Chondrocyte (in vitro differentiated cells): Measurements from ENCODE around the gene MTHFD1L. TPM values are rescaled to one million over a fixed set of nuclear protein-coding genes. Genes with fewer than 3 reads are reported as not detected.
"Not testable (repeated sequence)": the region's sequence is repeated elsewhere in the genome, so short reads cannot be mapped to it uniquely, and the experiment has no call there.

Experiments used
- DNase-seq: peaks from one replicate; pipeline ENCODE4 v3.0.0; 2021; ENCODE audit warnings: mixed read lengths, low spot score
- H3K27ac Mint-ChIP-seq: one replicate; pipeline ENCODE4 v1.8.0; 2021; ENCODE audit warnings: mild to moderate bottlenecking, moderate library complexity, mixed read lengths; ENCODE audit not compliant: unreplicated experiment
- H3K27me3 Mint-ChIP-seq: 2 replicates; pipeline ENCODE4 v1.8.0; 2021; ENCODE audit warnings: low read depth, mixed read lengths
- H3K36me3 Mint-ChIP-seq: 2 replicates; pipeline ENCODE4 v1.8.0; 2021; ENCODE audit warnings: low read depth, mixed read lengths
- H3K4me1 Mint-ChIP-seq: 2 replicates; pipeline ENCODE4 v1.8.0; 2021; ENCODE audit warnings: low read depth, mild to moderate bottlenecking, mixed read lengths
- H3K4me3 Mint-ChIP-seq: one replicate; pipeline ENCODE4 v1.8.0; 2021; ENCODE audit warnings: mild to moderate bottlenecking, moderate library complexity, mixed read lengths; ENCODE audit not compliant: unreplicated experiment
- H3K9me3 Mint-ChIP-seq: 2 replicates; pipeline ENCODE4 v1.8.0; 2021; ENCODE audit warnings: low read depth, mixed read lengths
- total RNA-seq: library from RNA; stranded (reverse); gene quantifications from 3 replicates; pipeline ENCODE4 v1.2.1, GENCODE V29; 2021
- TF ChIP-seq, protein P1 (sequence below): fragments of 200-600 bp; sonication (generic); IDR thresholded peaks from 2 replicates; pipeline ENCODE4 v1.5.0; 2021; ENCODE audit warnings: antibody characterized with exemption, mild to moderate bottlenecking, moderate library complexity

Gene MTHFD1L
- total RNA-seq, 1 donor from 2014 or later, result 93.7 TPM

DNA sequence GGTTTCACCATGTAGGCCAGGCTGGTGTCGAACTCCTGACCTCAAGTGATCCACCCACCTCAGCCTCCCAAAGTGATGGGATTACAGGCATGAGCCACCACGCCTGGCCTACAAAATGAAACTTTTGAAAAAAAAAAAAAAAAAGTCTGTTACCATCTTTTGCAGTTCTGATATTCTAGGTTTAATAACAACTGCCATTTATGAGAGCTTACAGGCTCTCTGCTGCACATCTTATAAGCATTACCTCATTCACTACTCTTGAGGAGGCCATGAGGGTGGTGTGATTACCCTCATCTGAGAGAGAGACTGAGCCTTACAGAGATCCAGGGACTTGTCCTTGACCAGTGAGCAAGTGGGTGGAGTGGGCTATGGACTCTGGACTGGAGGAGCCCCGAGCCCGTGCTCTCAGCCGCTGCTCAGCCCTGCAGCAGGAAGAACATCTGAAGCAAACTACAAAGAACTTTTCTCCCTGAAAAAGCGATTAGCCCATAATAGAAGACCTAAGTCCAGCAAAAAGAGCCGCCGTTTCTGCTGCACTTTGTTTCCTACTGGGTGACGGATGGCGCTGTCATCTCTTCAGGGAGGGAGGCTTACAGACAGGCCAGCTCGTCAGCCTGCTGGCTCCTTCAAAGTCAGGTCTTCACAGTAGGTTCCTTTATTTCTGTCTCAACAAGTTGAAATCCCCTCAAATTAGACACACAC is 254.5 kb downstream of the MTHFD1L start:
- no peak overlapping the region for H3K27ac Mint-ChIP-seq
- H3K27me3 Mint-ChIP-seq, result no peaks in the 10 kb centered on the region
- TF ChIP-seq, protein P1, sequence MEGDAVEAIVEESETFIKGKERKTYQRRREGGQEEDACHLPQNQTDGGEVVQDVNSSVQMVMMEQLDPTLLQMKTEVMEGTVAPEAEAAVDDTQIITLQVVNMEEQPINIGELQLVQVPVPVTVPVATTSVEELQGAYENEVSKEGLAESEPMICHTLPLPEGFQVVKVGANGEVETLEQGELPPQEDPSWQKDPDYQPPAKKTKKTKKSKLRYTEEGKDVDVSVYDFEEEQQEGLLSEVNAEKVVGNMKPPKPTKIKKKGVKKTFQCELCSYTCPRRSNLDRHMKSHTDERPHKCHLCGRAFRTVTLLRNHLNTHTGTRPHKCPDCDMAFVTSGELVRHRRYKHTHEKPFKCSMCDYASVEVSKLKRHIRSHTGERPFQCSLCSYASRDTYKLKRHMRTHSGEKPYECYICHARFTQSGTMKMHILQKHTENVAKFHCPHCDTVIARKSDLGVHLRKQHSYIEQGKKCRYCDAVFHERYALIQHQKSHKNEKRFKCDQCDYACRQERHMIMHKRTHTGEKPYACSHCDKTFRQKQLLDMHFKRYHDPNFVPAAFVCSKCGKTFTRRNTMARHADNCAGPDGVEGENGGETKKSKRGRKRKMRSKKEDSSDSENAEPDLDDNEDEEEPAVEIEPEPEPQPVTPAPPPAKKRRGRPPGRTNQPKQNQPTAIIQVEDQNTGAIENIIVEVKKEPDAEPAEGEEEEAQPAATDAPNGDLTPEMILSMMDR, result no peak
- no peak for DNase-seq
- H3K4me1 Mint-ChIP-seq, result no peaks in the 10 kb centered on the region
- H3K36me3 Mint-ChIP-seq, result no peaks in the 10 kb centered on the region
- H3K9me3 Mint-ChIP-seq, result no peaks in the 10 kb centered on the region
- no peak overlapping the region for H3K4me3 Mint-ChIP-seq

DNA sequence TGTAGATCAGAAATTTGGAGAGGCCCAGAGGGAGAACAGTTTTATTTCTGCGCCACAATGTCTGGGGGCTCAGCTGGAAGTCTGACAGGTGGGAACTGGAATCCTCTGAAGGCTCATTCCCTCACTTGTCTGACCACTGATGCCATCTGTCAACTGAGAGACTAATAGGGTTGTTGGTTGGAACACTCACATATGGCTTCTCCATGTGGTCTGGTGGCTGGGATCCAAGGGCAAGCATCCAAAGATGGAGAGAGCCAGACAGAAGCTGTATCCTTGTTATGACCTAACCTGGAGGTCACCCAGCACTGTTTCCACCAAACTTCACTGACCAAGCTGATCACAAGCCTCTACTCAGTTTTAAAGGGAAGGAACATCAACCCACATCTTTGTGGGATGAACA is 256.4 kb downstream of the MTHFD1L start:
- TF ChIP-seq, protein P1, result no peak
- no peak for DNase-seq

DNA sequence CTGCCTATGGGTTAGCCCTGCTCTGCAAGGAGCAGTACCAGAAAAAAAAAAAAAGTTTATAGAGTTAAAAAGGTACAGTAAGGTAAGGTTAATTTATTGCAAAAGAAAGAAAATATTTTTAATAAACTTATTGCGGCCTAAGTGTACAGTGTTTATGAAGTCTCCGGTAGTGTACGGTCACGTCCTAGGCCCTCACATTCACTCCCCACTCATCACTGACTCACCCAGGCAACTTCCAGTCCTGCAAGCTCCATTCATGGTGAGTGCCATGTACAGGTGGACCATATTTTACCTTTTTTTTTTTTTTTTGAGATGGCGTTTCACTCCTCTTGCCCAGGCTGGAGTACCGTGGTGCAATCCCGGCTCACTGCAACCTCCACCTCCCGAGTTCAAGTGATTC is 258.1 kb downstream of the MTHFD1L start:
- H3K4me1 Mint-ChIP-seq, DNase-seq, H3K36me3 Mint-ChIP-seq, H3K4me3 Mint-ChIP-seq, H3K27ac Mint-ChIP-seq, H3K9me3 Mint-ChIP-seq, H3K27me3 Mint-ChIP-seq: not testable (repeated sequence)

More for the DNA sequence above, 256.4 kb downstream of the MTHFD1L start:
- H3K9me3 Mint-ChIP-seq, result no peaks in the 10 kb centered on the region
- no peak overlapping the region for H3K27ac Mint-ChIP-seq
- no peaks in the 10 kb centered on the region for H3K27me3 Mint-ChIP-seq
- H3K36me3 Mint-ChIP-seq, result no peaks in the 10 kb centered on the region
- H3K4me3 Mint-ChIP-seq, result no peak overlapping the region
- no peaks in the 10 kb centered on the region for H3K4me1 Mint-ChIP-seq

DNA sequence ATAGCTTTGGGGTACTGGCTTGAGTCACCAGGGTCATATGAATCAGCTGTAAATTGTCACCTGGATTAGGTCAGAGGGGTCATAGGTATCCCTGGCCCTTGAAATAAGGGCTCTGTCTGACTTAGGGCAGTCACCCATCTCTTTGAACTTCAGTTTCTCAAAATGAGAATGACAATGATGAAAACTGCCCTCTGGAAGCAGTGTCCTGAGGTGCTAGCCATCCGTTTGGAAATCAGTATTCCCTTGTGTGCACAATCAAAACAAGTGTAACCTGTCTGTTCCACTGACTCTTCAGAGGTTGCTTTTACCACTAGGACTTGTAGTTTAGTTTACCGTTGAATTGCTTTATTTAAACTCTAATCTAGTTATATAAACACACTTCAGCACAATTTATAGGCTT is 259.7 kb downstream of the MTHFD1L start:
- H3K27ac Mint-ChIP-seq, H3K27me3 Mint-ChIP-seq, H3K4me1 Mint-ChIP-seq, H3K4me3 Mint-ChIP-seq, H3K36me3 Mint-ChIP-seq, DNase-seq, H3K9me3 Mint-ChIP-seq: not testable (repeated sequence)

DNA sequence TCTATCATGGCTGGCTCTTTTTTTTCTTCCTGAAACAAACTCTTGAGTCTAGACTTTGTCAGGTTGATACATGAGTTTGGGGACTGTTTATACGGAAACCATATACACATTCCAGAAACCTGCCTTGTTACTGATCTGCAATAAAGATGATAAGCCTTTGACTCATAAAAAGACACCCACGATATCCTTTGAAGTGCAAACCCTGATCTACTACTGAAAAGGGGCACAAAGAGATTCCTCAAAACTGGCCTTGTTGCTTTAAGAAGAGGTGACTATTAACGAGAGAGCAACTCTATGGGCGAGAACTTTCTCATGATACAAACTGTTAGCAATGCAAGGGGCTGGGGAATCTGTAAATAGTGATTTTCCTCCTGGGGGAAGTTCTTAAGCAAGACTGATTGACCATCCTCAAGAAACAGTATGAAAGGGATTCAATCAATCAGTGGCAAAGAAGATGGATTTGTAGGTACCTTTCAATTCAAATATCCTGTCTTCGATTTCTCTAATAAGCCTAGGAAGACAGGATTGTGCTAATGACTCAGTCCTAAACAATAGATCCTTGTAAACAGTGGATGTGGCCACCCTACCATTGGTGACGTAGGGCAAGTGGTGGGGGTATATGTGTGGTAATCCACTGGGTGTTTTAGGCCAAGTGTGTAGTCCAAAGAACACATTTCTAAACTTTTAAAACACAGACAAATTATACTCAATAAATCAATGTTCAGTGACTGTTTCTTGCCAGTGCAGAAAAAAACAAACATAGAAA is 260.3 kb downstream of the MTHFD1L start:
- DNase-seq, H3K27me3 Mint-ChIP-seq, H3K36me3 Mint-ChIP-seq, H3K4me3 Mint-ChIP-seq, H3K27ac Mint-ChIP-seq, H3K4me1 Mint-ChIP-seq, H3K9me3 Mint-ChIP-seq: not testable (repeated sequence)

- not testable (repeated sequence) for H3K4me1 Mint-ChIP-seq, H3K4me3 Mint-ChIP-seq, H3K36me3 Mint-ChIP-seq, H3K27ac Mint-ChIP-seq, H3K9me3 Mint-ChIP-seq, DNase-seq, H3K27me3 Mint-ChIP-seq
Observed at GRCh38 chr6:151126417-151126724, 260.9 kb downstream of the MTHFD1L start.

- H3K9me3 Mint-ChIP-seq, H3K27me3 Mint-ChIP-seq, H3K27ac Mint-ChIP-seq, H3K36me3 Mint-ChIP-seq, DNase-seq, H3K4me1 Mint-ChIP-seq, H3K4me3 Mint-ChIP-seq: not testable (repeated sequence)
Observed at GRCh38 chr6:151127133-151127798, 261.8 kb downstream of the MTHFD1L start.
